ENCODE results near the gene ATP6AP1. TPM values are rescaled to one million over a fixed set of nuclear protein-coding genes. Genes with fewer than 3 reads are reported as not detected.

ATP6AP1 gene
- total RNA-seq, 1 donor, result 61.9 TPM

DNA sequence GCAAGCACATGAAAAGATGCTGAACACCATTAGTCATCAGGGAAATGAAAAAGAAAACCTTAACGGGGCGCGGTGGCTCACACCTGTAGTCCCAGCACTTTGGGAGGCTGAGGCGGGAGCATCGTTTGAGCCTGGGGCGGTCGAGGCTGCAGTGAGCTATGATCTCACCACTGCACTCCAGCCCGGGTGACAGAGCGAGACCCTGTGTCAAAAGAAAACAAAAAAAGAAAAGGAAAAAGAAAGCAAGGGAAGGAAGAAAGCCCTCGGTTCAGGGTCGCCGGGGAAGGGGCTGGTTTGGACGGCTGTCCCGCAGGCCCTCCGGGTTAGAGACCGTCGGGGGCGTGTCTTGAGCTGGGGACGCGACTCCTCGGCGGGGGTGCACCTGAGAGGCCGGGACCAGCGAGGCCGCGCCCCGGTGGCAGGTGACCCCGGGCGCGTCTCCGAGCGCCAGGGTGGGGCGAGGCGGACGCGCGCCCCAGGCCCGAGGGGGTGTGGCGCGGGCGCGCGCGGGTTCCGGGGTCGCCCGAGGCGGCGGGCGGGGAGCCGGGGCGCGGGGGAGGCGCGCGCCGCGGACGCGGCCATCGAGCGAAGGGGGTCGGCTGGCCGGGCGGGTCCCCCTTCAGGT lies 29.1 kb downstream of the ATP6AP1 start:
- Histone ChIP-seq H3K27ac (ENCODE audit: low read depth, low read length) (no peak overlapping the region), H2AFZ (ENCODE audit: low read length) (no peak overlapping the region), H3K4me1 (ENCODE audit: insufficient read depth, low read length) (peaks cover 4% of the 10 kb centered on the region), H4K20me1 (ENCODE audit: insufficient read depth, low read length) (peaks cover 25% of the 10 kb centered on the region), H3K27me3 (ENCODE audit: insufficient read depth, low read length) (no peaks in the 10 kb centered on the region), H3K79me2 (ENCODE audit: insufficient read depth, low read length) (peaks cover 43% of the 10 kb centered on the region), H3K9me3 (ENCODE audit: low read depth, low read length) (no peaks in the 10 kb centered on the region), H3K36me3 (ENCODE audit: insufficient read depth, low read length) (peaks cover 10% of the 10 kb centered on the region), H3K4me2 (ENCODE audit: insufficient read depth, low read length) (peak overlapping the region; percentile 71), H3K4me3 (ENCODE audit: insufficient read depth, low read length) (peak overlapping the region; percentile 82)
- TF ChIP-seq, protein P1, sequence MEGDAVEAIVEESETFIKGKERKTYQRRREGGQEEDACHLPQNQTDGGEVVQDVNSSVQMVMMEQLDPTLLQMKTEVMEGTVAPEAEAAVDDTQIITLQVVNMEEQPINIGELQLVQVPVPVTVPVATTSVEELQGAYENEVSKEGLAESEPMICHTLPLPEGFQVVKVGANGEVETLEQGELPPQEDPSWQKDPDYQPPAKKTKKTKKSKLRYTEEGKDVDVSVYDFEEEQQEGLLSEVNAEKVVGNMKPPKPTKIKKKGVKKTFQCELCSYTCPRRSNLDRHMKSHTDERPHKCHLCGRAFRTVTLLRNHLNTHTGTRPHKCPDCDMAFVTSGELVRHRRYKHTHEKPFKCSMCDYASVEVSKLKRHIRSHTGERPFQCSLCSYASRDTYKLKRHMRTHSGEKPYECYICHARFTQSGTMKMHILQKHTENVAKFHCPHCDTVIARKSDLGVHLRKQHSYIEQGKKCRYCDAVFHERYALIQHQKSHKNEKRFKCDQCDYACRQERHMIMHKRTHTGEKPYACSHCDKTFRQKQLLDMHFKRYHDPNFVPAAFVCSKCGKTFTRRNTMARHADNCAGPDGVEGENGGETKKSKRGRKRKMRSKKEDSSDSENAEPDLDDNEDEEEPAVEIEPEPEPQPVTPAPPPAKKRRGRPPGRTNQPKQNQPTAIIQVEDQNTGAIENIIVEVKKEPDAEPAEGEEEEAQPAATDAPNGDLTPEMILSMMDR (IDR thresholded peaks at IDR 0.05; ENCODE audit: extremely low read depth, low read depth, low read length), result no peak
- peak; percentile 95 for DNase-seq (ENCODE audit: insufficient read length, low spot score, missing footprints)

DNA sequence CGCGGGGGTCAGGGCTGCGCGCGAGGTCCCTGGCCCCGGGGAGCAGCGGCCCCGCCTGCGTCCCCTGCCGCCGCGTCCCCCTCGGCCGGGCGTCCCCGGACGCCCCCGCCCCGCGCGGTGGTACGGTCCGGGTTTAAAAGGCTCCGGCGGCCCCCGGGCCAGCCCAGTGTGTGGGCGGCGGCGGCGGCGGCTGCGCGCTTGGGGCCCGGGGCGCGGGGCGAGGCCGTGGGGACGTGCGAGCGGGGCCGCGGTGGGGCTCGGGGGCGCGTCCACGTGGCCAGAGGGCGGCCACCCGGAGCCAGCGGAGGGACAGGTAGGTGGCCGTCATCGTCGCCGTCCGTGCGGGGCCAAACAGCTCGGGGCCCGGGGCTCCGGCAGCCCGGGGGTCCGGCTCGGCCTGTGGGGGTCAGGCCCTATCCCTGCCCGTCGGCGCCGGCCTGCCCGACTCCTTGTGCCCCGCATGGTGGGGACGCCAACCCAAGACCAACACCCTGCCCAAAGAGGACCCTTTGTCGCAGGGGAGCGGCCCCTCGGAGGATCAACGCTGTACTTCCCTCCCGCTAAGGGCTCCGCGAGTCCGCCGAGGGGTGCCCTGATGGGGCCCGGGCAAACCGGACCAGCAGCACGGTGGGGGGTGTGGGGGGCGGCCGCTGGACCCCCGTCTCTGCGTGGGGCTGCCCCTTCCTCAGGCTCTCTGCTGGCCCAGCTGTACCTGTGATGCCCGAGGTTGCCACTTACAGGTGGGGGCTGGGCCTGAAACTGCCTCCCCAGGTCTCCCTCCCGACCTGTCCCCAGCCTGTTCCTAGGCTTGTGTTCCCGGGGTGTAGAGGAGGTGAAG lies 29.9 kb downstream of the ATP6AP1 start, which contains the start of gene PLXNA3:
Gene PLXNA3, plus strand, starts transcription at position 166 of the 838 bp plus-strand sequence. CDS start 1,903 bp downstream, outside the sequence.
- H3K36me3 ChIP-seq (ENCODE audit: insufficient read depth, low read length), result peaks cover 14% of the 10 kb centered on the region
- peak; percentile 97 for DNase-seq (ENCODE audit: insufficient read length, low spot score, missing footprints)
- peak within 1 kb of the TSS; percentile 82 for H3K4me3 ChIP-seq (ENCODE audit: insufficient read depth, low read length)
- H3K79me2 ChIP-seq (ENCODE audit: insufficient read depth, low read length), result peaks cover 50% of the 10 kb centered on the region
- H3K4me1 ChIP-seq (ENCODE audit: insufficient read depth, low read length), result peaks cover 4% of the 10 kb centered on the region
- peak within 1 kb of the TSS; percentile 83 for H3K4me2 ChIP-seq (ENCODE audit: insufficient read depth, low read length)
- H2AFZ ChIP-seq (ENCODE audit: low read length), result no peak within 1 kb of the TSS
- H4K20me1 ChIP-seq (ENCODE audit: insufficient read depth, low read length), result peaks cover 31% of the 10 kb centered on the region
- H3K27me3 ChIP-seq (ENCODE audit: insufficient read depth, low read length), result no peaks in the 10 kb centered on the region
- no peaks in the 10 kb centered on the region for H3K9me3 ChIP-seq (ENCODE audit: low read depth, low read length)
- H3K27ac ChIP-seq (ENCODE audit: low read depth, low read length), result no peak within 1 kb of the TSS
- TF ChIP-seq, protein P1 (IDR thresholded peaks at IDR 0.05; ENCODE audit: extremely low read depth, low read depth, low read length), result no peak

DNA sequence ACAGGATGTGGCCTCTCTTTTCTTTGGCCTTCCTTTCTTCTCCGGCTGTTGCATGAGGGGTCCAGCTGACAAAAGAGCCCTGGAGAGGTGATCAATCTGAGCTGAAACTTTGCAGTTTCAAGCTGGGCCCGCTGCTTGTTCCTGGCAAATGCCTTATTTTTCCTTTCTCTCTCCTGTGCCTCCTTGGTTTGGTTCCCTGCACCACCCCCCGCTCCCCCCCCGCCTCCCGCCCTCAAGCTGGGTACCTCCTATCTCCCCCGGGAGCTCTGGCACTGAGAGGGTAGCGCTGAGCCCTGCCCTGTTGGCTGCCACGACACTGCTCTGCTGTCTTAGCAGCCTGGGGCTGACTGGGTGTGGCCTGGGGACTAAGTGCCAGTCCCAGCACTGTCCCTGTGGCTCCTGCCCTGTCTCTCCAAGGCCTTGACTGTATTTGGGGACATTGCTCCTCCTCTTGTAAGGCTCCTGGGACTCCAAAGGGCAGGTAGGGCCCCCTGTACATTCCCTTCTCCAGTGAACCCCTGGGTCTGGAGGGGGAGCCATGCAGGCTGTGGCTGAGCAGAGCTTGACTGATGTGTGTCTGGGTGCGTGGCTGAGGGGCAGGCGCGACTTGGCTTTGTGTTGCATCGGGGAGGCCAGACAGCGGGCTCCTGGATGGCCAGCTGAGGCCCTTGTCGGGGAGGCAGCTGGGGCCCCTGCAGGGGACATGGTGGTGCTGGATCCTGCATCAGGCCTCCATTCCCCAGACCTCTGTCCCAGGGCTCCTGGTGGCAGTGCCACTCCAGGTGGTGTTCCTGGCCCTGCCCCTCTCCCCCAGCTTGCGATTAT lies 30.7 kb downstream of the ATP6AP1 start:
- Histone ChIP-seq H3K4me3 (ENCODE audit: insufficient read depth, low read length) (peak overlapping the region; percentile 82), H2AFZ (ENCODE audit: low read length) (no peak overlapping the region), H3K27me3 (ENCODE audit: insufficient read depth, low read length) (no peaks in the 10 kb centered on the region), H3K4me2 (ENCODE audit: insufficient read depth, low read length) (peak overlapping the region; percentile 83), H3K36me3 (ENCODE audit: insufficient read depth, low read length) (peaks cover 15% of the 10 kb centered on the region), H3K79me2 (ENCODE audit: insufficient read depth, low read length) (peaks cover 54% of the 10 kb centered on the region), H4K20me1 (ENCODE audit: insufficient read depth, low read length) (peaks cover 36% of the 10 kb centered on the region), H3K4me1 (ENCODE audit: insufficient read depth, low read length) (peaks cover 4% of the 10 kb centered on the region), H3K9me3 (ENCODE audit: low read depth, low read length) (no peaks in the 10 kb centered on the region), H3K27ac (ENCODE audit: low read depth, low read length) (no peak overlapping the region)
- TF ChIP-seq, protein P1 (IDR thresholded peaks at IDR 0.05; ENCODE audit: extremely low read depth, low read depth, low read length), result no peak
- peak; percentile 92 for DNase-seq (ENCODE audit: insufficient read length, low spot score, missing footprints)
